HG03571 (cell line): ENCODE results near the gene NFRKB.
"Not testable (repeated sequence)": the region's sequence is repeated elsewhere in the genome, so short reads cannot be mapped to it uniquely, and the experiment has no call there.

ENCODE experiments used
- ATAC-seq: cut with Tn5 transposase; IDR thresholded peaks from one replicate; pipeline ENCODE4 v1.9.1; 2021; ENCODE audit not compliant: unreplicated experiment

NFRKB gene

DNA sequence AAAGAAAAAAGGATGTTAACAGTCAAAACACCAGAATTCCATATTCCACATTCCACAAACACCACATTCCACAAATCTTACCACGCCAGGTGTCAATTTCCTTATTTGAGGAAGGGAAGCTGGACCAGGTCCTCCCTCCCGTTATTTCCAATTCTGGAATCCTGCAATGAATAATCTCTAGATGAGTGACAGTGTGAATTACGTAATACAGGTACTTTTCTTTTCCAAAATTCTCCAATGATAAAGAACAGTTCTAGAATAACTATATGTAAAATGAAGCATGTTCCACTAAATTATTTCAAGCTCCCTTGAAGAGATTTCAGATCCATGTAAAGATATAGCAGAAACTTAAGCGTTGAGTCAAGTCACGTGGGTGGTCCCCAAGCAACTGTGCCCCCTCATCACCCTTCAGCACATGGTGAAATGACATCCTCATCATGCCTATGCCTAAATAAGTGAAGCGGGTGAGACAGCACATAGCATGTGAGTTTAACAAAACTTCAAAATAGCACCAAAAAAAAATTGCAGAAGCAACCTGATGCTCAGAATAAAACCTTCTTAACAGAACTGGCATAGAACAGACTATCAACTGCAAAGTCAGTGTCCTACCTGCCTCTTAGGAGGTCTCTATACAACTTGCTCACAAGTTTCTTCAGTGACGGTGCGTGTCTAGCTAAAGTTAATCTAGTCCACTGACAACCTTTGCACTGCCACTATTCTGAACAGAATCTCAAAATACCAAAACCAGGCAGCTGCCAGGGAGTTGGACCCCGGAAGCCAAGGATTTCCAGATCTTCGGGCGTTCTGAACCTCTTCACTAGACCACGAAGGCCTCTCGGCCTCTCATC lies 876 bp downstream of the NFRKB start:
- peak; percentile 27 for ATAC-seq

DNA sequence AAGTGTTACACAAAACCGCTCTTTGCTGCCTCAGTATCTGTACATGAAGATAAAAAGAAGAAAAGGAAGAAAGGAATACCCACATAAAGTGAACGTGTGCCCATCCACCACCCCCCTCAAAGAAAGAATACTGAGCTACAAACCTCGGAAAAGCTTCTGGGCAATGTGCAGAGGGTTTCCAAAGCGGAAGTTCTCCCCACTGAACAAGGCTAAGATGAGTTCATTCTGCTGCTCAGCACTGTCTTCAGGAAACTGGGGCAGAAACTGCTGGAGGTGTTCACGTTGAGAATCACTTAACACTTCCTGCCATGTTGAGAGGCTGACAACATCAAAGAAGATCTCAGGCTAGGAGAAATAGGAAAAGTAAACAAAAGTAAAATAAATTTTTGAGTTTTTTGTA lies 6.9 kb downstream of the NFRKB start:
- no peak for ATAC-seq

DNA sequence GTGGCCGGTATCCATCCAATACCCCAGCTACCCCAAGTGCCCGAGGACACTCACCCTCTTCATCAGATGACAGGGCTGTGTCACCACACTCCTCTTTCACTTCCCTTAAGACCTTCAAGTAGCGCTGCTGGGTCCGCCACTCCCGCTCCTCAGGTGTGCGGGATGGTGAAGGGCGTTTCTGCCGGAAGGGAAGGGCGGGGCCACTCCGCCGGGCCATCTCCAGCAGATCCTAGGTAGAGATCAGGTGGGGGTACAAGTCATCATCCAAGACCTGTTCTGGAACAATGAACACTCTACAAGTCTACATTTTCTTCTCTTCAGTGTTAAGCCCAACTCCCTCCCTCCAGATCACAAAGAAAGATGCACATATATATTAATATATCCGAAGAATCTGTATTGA lies 10.0 kb downstream of the NFRKB start:
- no peak for ATAC-seq

DNA sequence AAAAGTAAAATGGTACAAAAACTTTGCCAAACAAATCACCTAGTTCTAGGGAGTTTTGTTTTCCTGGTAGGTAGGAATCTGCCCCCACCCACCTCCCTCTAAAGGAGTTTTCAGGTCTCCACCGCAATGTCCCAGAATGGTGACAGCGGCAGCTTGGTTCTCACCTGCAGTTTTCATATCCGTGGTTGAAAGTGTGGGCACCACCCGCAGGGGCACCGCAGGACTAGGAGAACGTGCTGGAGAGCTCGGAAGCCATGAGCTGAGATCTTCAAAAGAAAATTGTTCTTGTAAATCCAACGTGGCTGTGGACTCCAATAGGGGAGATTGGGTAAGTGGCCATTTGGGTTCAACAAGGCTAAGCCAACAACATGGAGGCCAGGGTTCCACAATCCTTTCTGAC lies 10.8 kb downstream of the NFRKB start:
- no peak for ATAC-seq

DNA sequence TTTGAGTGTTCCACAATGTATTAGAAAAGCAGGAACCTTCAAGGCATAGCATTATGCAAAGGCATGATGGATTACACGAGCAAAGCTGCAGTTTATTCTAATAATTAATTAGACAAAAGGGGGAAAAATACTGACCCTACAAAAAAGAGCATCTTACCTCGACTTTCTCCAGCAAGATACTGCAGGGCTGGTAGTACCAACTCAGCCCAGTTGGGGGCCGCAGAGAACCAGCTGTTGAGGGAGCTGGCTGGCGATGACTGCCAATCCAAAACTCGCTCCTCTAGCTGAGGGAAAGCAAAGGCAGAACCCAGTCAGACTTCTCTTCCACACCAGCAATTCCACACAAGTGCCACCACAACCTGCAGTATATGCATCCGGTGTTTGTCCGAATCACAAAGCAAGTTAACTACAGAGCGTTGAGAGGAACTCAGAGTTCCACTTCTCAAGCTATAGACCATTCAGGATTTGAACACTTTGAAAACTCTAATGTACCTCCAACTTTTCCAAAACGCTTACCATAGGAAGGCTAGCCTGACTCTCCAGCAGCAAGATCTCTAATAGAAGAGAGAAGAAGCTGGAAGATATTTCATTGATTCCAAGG lies 13.7 kb downstream of the NFRKB start:
- peak; percentile 81 for ATAC-seq

DNA sequence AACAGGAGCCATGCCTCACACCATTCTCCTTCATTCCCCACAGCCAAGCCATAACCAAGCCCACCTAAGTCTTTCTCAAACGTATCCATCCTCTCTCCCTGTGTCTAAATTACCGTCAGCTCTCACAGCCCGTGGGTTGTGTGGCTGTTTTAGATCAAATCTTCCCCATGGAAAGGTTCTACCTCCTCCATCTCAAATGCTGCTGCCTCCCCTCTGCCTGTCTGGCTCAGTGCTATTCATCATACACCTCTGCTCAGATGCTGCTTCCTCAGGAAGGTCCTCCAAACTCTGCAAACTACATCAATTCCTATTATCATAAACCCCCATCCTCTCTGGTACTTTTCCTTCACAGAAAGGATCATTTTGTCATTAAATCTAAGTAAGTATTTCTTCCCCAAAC lies 15.1 kb downstream of the NFRKB start:
- no peak for ATAC-seq

DNA sequence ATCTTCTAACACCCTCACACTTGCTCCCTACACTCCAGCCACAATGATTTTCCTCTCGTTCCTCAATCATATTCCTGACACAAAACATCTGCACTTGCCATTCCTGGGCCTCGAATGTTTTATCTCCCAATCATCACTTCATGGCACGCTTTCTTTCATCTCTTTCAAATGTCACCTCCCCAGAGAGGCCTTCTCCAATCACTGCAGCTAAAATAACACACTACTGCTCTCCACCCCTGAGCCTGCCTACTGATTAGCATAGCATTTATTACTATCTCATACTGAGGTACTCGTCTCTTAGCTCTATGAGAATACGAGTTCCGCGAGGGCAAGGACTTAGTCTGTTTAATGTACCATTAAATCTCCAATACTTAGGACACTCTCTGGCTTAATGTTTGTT lies 23.5 kb downstream of the NFRKB start:
- no peak for ATAC-seq

DNA sequence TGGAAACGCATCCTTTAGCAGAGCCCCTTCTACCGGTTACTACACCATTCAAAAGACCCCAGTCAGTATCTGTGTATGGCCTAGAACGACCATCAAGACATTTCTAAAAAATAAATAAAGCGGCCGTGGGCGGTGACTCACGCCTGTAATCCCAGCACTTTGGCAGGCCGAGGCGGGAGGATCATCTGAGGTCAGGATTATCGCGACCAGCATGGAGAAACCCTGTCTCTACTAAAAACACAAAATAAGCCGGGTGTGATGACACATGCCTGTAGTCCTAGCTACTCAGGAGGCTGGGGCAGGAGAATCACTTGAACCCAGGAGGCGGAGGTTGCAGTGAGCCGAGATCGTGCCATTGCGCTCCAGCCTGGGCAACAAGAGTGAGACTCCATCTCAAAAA lies 26.8 kb downstream of the NFRKB start:
- ATAC-seq = not testable (repeated sequence)

DNA sequence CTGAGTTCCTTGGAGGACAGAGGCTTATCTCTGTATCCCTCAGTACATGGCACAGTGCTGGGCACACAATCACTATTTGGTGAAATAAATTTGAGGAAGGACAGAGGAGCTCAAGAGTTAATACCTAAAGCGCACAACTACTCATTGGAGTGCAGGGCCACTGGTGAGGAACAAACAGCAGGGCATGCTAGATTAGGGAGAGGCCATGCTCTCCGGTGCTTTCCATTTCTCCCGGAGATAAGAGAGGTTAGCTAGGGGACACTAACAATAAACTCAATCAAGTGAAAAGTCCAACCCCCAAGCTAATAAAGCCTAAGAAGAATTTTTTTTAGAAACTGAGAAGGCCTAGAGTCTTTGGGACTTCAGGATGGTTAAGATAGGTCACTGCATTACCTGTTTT lies 29.1 kb downstream of the NFRKB start:
- no peak for ATAC-seq

DNA sequence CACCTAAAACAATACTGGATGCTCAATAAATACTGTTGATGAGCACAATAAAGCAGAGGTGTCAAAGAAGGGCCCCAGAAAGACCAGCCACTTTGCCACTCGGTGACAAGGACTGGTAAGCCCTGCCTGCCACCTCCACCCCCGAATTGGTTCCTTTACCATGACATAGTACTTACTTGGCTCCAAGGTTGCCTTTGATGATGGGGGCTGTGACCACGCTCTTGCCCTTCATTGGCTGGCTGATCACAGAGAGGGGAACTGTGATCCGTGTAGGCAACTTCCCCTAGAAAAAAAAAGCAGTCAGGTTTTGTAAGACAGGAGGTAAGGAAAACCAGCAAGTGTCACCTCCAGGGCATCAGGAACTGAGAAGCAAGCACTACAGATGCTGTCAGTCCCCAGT lies 29.7 kb downstream of the NFRKB start:
- no peak for ATAC-seq

DNA sequence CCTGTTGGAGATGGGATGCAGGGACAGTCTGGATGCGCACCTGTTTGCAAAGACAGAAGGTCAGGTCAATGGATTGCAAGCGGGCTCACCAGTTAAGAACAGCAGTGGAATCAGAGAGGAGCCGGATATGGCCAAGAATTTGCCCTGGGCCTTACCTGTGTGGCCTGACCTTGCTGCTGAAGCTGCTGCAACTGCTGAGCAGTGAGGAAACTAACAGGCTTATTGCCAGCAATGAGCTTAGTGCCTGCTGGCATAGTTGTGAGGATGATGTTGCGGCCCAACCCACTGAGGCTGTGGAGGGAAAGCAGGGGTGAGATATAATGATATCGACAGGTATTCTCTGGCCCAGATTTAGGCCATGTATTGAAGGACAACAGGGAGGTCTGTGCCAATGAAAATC lies 30.6 kb downstream of the NFRKB start:
- ATAC-seq = no peak

DNA sequence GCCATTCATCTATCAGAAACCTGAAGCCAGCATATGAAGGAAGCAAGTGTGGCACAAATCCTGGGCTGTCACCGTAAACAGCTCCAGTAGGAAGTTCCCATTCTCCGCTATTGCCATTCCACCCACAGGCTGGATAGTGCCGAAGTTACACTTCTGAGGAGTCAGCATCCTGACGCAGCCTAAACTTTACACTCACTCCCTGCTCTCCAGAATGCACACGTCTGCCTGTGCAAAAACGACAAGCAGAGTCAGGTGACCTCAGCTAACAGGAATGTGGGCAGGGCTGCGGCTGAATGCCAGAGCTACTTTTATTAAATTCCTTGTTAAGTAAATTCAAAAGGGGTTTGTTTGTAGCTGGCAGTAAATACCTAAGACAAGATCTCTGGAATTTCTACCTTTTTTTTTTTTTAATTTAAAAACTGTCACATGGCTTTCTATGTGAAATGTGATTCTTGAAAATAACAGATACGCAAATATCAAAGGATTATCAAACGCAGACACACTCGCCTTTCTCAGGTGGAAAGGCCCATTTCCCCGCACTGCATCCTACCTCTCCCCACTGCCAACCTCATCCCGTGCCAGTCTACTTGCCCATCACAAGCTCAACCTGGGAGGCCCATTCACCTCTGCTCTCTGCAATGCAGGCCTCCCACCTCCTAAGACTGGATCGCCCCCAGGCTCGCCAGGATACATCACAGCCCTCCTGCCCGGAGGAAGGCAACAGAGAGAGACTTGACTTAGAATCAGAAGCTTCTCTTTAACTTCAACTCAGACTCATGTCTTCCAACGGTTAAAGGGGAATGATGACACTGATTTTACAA lies 33.5 kb downstream of the NFRKB start:
- no peak for ATAC-seq

DNA sequence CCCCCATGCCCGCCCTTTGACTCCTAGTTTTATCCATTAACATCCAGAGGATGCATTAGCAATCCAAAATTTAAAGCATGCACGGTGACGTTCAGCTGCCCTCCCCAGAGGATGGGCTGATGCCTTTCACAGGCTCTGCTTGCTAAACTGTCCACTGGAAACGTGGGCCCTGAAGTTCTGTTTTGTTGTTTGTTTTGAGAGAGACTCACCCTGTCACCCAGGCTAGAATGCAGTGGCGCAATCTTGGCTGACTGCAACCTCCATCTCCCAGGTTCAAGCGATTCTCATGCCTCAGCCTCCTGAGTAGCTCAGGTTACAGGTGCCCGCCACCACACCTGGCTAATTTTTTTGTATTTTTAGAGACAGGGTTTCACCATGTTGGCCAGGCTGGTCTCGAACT lies 39.3 kb downstream of the NFRKB start:
- no peak for ATAC-seq

DNA sequence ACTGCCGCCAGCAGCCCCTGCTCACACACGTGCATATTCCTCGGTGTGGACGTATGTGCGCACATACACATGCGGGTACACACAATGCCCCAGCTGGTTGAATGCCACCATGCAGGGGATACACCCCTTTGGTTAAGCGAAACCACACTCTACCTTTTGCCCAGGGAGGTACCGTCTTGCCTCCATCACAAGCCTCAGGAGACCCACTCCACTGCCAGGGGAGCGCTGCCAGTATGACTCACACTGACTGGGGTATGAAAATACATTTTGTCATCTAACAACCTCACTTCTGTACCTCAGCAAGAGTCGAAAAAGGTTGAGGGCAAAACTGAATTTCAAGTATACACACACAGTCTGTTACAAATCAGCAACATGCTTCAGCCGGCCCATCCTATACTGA lies 40.3 kb downstream of the NFRKB start:
- ATAC-seq = no peak

DNA sequence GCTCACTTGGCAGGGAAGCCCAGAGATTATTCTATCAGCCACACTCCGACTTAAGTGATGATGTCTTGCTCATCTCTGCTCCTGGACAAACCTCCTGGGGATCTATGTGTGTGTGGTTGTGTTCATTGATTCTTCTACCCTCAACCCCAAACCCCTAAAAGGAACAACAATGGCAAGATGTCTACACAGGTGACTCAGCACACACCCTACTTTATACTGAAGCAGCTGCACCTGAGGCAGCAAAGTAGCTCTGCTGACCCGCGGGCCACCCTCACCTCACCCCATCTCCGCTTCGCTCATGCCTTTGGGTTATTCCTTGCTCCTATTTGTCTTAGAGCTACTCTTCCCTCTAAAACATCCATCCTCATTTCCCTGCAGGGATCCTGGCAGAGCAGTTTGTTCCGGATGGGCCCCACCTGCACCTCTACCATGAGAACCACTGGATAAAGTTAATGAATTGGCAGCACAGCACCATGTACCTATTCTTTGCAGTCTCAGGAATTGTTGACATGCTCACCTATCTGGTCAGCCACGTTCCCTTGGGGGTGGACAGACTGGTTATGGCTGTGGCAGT lies 41.1 kb downstream of the NFRKB start:
- no peak for ATAC-seq

DNA sequence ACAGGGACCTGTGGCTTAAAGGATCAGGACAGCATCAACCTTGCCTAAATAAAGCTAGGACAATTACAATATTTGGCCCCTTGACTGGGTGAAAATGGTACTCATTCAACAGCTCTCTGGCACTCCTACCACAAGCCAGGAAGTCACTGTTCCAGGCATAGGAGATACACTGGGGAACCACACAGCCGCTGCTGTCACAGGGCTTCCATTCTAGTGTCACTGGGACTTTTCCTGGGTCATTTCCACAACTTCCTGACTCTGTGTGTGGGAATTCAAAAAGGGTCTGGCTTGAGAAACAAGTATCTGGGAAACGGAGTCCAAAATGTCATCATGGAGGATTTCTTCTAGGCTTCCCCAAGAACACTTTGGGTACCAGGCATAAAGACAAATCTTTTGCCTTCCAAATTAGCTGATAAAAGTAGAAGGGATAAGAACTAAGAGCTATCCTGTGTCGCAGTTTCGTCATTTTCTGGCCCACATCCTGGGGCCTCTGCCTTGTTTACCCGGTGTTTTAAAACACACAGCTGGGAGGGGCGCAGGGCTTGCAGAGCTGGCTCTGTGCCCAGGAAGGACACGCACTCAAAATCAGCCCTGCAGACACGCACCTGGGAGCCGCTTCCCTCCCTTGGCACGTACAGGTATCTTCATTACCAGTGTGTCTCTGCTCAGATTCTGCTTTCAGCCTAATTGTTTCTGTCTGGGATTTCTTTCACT lies 41.7 kb downstream of the NFRKB start:
- ATAC-seq = no peak

DNA sequence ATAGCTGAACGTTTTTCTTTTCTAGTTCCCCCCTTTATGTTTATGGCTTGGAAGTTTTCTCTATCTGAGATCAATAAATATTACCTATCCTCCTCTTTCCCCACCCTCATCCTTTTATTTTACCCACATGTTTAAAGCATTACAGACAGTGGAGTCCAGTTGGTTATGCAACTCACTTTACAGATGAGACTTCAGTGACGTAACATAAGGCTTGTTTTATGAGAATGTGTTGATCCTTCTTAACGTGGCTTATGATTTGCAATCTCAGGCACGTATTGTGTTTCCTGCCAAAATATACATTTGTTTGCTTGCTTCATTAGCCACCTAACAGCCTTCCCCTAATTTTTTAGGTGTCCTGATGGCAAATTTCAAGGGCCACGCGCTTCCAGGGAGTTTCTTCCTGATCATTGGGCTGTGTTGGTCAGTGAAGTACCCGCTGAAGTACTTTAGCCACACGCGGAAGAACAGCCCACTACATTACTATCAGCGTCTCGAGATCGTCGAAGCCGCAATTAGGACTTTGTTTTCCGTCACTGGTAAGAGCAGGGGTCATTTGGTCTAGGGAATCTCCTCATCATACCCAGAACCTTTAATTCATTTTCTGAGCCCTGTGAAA lies 43.1 kb downstream of the NFRKB start:
- ATAC-seq = no peak

DNA sequence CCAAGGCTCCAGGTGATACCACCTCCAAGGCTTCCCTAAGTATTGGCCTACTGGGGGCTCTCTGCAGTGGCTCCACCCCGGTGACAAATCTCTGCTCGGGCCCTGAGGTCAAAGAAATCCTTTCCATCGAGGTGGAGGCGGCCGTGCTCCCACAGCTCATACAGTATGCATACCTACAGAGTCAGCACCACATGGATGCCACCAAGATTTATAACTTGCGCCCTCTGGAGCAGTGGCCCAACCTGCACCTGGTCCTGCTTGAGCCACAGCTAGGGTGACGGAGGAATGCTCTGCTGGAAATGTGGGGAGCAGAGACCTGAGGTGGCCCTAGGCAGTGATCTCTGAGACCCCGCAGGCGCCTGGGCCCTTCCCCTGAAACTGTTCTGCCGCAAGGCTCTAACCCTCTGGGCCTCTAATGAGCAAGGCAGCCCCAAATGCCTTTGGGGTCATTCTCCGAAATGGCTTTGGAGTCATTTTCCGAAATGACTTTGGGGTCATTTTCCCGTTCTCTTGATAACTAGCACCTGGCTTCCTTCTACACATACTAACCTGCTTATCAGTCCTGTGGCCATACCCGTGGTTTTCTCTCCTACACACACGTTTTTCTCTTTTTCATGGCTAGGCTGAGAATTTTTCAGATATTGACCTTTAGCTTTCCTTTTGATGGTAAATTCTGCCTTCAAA lies 45.8 kb downstream of the NFRKB start:
- ATAC-seq = no peak

DNA sequence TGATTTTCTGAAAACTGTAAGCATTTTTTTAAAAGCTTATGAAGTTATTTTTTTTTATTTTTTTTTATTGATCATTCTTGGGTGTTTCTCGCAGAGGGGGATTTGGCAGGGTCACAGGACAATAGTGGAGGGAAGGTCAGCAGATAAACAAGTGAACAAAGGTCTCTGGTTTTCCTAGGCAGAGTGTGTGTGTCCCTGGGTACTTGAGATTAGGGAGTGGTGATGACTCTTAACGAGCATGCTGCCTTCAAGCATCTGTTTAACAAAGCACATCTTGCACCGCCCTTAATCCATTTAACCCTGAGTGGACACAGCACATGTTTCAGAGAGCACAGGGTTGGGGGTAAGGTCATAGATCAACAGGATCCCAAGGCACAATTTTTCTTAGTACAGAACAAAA lies 48.0 kb downstream of the NFRKB start:
- ATAC-seq = not testable (repeated sequence)
